Stimulated activated CD4-positive, alpha-beta T cell treated with anti-CD3 and anti-CD28 coated beads, Interleukin-1b, Interleukin-23, amount 100 ng/mL, for 48 hours (primary cell): Measurements from ENCODE around the gene OTUD3.

Source experiments
- DNase-seq: peaks from one replicate; pipeline ENCODE4 v3.0.0-alpha.2; 2020

Gene OTUD3

GRCh38 chr1:19955534-19956170, 73.5 kb downstream of the OTUD3 start:
- no peak for DNase-seq

- no peak for DNase-seq
Measured at GRCh38 chr1:19957779-19958178, 75.6 kb downstream of the OTUD3 start.

GRCh38 chr1:19960591-19960990, 78.4 kb downstream of the OTUD3 start:
- DNase-seq = no peak
